ENCODE measurements around the gene PLEKHG3.

DNA sequence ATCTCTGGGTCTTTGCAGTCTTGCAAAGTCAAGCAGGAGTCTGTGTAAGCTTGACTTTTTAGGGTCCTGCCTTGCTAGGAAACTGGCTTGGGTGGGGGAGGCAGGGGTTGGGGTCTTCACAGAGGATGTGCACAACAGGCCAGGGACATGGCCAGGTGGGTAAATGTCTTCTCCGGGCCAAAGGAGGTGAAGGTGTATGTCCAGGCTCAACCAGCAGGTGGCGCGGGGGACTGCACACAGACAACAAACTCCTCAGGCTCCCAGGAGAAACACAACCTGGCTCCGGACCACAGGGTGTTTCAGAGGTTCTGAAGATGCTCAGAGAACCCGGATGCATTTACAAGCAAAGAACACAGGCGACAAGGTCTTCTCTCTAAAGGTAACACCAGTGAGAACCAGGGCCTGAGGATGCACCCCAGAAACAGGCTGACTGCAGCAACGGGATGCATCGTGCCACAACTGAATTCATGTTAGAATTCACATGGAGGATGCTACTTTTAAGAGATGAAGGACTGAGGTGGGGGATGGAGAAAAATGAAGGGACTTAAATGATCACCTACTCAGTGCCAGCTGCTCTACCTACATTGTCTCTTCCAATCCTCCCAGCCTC, 56.0 kb downstream of the PLEKHG3 start:
- TF ChIP-seq, protein P1, sequence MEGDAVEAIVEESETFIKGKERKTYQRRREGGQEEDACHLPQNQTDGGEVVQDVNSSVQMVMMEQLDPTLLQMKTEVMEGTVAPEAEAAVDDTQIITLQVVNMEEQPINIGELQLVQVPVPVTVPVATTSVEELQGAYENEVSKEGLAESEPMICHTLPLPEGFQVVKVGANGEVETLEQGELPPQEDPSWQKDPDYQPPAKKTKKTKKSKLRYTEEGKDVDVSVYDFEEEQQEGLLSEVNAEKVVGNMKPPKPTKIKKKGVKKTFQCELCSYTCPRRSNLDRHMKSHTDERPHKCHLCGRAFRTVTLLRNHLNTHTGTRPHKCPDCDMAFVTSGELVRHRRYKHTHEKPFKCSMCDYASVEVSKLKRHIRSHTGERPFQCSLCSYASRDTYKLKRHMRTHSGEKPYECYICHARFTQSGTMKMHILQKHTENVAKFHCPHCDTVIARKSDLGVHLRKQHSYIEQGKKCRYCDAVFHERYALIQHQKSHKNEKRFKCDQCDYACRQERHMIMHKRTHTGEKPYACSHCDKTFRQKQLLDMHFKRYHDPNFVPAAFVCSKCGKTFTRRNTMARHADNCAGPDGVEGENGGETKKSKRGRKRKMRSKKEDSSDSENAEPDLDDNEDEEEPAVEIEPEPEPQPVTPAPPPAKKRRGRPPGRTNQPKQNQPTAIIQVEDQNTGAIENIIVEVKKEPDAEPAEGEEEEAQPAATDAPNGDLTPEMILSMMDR (IDR thresholded peaks at IDR 0.05; ENCODE audit: low read depth, low read length, poor library complexity, severe bottlenecking) = peak; percentile 91
- TF ChIP-seq EZH2phosphoT487 (IDR thresholded peaks at IDR 0.05; ENCODE audit: borderline replicate concordance, low read length) = no peak
